Measurements from ENCODE around the gene RBM20.

RBM20 gene

GRCh38 chr10:110817614-110818013 is 173.5 kb downstream of the RBM20 start:
- no peak for DNase-seq

- no peak for DNase-seq
These were observed 174.4 kb downstream of the RBM20 start for GRCh38 chr10:110818311-110819256.

GRCh38 chr10:110820321-110820814 is 176.2 kb downstream of the RBM20 start:
- DNase-seq = no peak

GRCh38 chr10:110821508-110821907 is 177.4 kb downstream of the RBM20 start:
- DNase-seq = no peak

DNA sequence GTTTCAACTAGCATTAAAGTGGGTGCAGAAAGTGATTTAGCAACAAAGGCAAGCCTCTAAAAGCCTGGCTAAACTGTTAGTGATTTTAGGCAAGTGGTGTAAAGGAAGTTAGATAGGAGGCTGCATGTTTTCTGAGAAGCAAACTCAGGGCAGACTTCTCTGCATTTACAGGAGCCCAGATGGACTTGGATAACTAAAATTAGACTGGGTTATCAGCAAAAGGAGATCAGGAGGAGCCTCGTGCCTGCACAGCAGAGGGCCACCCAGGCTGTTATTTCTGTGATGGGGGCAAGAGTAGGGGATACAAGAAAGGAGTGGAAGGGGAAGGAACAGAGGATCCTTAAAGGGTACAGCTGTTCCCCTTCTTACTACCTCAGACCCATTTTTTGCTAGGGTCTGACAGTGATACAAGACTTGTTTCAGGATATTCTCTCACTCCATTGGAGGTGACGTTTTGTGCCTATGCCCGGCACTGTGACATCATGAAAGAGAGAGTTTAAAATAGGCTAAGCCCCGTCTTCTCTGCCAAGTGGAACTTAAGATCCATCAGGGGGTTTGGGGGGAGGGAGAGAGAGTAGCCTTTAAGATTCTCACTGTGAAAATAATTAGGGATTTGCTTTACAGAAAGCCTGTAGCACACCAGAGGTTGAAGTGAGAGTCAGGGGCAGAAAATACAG is 178.0 kb downstream of the RBM20 start:
- DNase-seq = no peak

DNA sequence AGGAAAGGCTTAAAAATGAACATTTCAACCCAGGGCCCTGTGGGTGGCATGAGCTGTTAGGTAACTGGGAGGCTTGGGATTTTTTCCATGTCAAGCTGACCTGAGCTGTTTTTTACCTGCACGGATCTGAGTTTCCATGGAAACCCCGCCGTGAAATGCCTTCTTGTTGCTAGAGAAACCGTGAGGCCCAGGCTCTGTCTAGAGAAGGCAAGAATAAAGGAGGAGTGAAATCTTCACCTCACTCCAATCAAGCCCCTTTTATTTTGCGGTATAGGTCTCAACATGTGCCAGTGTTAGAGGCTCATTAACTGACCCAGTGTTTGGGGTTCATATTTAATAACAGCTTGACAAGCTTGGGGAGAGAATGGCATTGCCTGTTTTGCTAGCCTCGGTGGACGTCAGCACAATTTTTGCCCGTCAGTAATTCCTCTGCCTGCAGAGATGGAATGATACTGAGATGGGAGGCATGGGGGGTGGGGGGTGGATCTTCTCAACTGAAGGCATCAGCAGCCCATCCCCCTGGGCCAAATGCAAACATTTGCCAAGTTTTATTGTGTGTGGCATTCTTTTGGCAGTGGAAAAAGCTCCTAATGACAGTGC is 178.7 kb downstream of the RBM20 start:
- no peak for DNase-seq

- no peak for DNase-seq
These were observed 180.0 kb downstream of the RBM20 start for GRCh38 chr10:110824152-110824441.

DNA sequence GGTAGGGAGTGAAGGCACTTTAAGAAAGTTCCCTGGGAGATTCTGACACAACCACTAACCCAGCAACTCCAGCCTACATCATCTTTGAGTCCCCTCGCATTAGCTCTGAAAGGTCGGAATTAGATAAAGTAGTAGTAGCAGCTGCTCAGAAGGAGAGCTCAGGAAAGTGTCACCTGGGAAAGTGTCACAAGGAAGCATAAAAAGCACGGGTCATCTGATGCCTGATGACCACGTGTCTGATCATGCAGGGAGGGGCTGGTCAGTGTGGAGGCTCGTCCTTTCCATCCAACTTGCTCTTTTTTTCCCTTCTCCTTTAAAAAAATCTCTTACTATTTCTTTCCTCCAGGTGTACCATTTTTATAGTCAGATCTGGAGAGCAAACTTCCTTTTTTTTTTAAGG is 180.5 kb downstream of the RBM20 start:
- DNase-seq = no peak

DNA sequence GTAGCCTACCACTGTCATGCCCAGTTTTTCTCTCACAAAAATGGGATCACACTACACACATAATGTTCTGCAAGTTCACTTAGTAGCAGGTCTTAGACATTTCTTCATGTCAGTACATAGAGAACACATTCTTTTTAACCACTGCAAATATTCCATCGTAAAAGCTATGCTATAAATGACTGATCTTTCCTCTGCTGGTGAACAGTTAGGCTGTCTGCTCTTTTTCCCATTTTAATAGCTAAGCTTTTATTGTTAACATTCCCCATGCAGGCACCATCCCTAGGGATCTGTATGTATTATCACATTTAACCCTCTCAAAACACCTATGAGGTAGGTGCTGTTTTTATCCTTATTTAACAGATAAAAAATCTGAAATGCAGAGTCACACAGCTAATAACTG is 181.4 kb downstream of the RBM20 start:
- no peak for DNase-seq

DNA sequence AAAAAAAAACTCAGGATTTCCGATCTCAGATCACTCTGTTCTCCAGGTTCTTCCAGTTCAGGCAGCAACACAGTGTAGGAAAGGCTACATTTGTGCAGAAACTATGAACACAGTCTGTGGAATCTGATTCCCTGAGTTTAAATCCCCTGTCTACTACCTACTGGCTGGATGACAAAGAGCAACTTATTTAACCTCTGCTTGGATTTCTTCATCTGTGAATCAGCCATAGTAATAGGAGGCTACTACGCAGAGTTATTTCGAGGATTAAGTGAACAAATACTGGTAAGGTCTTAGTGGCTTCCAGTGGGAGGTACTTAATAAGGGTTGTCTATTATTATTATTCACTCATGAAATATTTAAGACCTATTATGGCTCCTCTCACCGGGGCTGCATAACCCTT is 183.3 kb downstream of the RBM20 start:
- DNase-seq = no peak

GRCh38 chr10:110827875-110828274 is 183.7 kb downstream of the RBM20 start:
- DNase-seq = no peak

GRCh38 chr10:110828525-110828924 is 184.4 kb downstream of the RBM20 start:
- no peak for DNase-seq

GRCh38 chr10:110829721-110830410 is 185.7 kb downstream of the RBM20 start:
- no peak for DNase-seq

DNA sequence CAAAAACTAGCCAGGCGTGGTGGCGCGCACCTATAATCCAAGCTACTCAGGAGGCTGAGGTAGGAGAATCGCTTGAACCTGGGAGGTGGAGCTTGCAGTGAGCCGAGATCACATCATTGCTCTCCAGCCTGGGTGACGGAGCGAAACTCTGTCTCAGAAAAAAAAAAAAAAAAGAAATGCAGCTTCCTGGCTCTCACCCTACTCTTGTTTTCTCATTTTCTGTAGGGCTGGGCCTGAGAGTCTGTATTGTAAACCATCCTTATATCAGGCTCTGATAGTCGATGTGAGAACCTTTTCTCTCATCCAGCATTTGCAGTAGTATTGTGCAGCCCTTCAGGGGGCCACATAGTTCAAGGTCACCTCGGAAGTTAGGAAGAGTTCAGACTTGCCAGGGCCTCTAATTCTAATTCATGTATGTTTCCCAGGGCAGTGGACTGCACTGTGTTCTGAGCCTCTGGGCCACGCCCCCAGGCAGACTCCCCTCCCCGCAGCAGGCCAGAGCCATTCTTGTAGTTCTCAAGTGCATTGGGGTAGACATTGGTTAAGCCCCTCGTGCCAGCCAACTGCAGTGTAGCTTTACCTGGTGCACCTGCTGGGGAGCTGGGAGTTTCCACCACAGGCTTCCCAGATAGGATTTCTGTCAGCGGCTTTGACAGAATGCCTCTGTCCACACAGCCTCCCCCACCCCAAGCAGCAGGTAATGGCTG is 189.3 kb downstream of the RBM20 start:
- no peak for DNase-seq

DNA sequence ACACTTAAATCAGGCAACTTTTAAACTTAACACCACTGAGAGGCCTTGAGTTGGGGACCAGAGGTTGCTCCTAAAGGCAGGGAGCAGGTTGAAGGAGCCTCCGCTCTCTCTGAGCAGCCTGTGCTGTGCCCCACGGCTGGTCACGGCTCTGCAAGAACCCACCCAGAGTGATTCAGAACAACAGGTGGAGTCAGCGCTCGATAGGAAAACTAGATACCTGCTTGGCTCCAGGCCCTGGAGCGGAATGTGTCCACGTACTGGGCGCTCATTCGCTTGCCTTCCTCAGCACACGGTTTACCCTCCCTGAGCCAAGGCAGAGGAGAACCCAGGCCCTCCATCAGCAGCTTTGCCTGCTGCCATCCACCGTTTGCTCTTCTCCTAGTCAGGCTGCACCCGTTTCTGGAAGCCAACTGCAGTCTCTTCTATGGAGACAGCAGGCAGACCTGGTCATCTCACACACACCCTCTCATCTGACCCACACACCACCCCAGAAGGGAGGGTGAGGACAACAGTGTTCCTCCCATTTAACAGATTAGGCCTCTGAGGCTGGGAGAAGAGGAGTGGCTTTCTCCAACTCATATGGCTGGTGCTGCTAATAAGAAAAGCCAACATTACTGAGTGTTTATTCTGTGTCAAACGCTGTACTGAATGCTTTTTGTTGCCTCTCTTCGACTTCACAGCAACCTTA is 189.9 kb downstream of the RBM20 start:
- DNase-seq = no peak

DNA sequence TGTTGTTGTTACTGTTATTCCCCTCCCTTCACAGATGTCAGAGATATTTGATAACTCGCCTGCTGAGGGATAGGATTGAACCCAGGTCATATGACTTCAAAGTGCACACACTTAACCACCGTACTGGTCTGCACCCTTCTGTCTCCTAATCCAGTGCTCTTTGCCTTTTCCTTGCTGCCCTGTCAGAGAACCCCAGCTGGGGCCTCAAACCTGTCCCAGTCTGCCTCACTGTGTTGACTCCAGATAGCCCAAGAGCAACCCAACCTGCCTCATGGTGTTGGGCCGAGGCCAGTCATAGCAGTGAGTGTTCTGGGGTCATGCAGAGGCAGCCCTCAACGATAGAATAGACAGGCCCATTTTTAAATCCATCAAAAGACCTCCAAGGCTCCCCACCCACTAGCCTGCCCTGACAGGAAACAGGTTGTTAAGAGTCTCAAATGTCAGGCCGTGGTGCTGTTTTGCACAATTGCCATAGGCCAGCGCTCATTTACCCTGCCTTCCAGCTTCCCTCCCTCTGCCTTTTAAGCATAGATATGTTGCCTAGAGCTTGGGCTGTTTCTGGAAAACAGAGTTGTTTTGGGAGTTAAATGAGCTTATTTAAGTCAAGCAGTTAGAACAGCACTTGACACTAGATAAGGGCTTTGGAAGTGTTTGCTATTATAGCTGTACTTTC is 190.6 kb downstream of the RBM20 start:
- DNase-seq = no peak

GRCh38 chr10:110835841-110836240 is 191.7 kb downstream of the RBM20 start:
- no peak for DNase-seq

- no peak for DNase-seq
These were observed 192.6 kb downstream of the RBM20 start for GRCh38 chr10:110836706-110837105.

DNA sequence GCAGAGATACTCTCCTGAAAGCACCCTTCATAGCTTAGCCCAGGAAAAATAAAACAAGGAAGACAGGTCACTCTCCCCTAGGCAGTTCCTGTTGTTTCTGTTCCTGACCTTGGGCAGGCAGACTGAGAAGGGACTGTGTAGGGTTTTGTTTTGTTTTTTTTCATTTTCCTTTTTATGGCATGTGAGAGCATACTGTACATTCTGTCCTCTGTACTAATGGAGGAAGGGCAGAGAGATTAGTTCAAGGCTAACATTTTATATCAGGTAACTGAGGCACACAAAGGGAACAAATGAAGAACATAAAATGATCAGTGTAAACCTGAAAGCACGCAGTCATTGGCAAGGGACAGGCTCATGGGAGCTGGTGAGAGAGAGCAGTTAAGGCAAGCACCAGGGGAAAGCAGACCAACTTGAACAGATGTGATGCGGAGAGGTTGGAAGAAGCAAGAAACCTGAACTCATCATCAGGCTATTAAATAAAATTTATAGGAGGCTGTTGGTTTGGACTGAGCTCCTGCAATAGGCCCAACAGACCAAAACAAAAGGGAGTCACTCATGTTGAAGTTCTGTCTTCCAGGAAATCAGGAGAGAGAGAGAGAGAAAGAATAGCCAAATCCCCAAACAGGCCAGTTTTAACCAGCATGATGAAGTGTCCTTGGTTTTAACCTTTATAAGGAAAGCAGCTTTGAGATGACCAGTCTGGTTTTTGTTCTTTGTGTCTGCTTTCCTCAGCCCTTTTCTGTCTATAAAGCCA is 193.5 kb downstream of the RBM20 start:
- no peak for DNase-seq

DNA sequence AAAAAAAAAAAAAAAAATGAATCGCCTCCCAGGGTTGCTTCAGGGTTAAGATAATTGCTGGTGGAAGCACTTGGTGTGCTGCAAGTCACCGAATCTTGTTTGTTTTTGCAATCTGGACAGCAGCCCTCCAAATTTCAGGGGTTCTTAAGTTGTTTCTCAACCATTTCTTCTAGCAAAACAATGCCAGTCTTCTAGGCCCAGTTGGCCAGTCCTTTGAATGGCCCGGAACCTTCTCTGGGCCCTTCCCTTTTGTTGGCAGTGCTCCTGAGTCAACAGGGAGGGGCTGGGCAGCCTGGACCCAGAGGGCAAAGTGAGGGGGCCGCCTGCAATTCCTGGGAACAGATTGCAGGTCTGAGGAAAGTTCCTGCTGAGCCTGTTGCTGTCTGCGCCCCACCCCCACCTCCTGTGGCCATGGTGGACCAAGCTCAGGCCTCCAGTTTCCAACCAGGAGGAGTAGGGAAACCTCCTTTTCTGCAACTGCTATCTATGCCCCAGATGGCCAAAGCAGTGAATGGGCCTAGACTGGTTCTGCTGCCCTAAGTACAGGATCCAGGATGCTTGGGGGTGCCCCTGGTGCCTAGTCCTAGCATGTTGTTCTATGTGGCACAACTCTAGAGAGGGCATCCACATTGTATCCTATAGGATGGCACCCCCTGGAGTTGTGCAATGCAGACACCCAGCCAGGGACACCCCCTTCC is 196.2 kb downstream of the RBM20 start:
- DNase-seq = no peak

Measured in 8988T (cell line).